ENCODE measurements around the gene LMBR1L. TPM values are rescaled to one million over a fixed set of nuclear protein-coding genes. Genes with fewer than 3 reads are reported as not detected.
A peak's percentile ranks its signal among the peaks of the same experiment; 100 is the strongest.

Gene LMBR1L
- total and polyA plus RNA-seq, 10 of the 15 experiments (the other 5 are each of a cell fraction or from before 2014, with no cell fraction given): 2.1 to 42.6 (median 20.0) TPM

GRCh38 chr12:49138999-49139398 is 28.4 kb upstream of the LMBR1L start (continued):
- TF ChIP-seq NFXL1 (IDR thresholded peaks at IDR 0.05; ENCODE audit: borderline replicate concordance) (no peak), SREBF1 (IDR thresholded peaks at IDR 0.05; ENCODE audit: low read length) (no peak), HDAC6 (IDR thresholded peaks at IDR 0.05; ENCODE audit: unreplicated experiment) (no peak), MAX (IDR thresholded peaks at IDR 0.05; ENCODE audit: low read depth, low read length) (no peak)
- TF ChIP-seq, protein P1, sequence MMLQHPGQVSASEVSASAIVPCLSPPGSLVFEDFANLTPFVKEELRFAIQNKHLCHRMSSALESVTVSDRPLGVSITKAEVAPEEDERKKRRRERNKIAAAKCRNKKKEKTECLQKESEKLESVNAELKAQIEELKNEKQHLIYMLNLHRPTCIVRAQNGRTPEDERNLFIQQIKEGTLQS (IDR thresholded peaks at IDR 0.05; ENCODE audit: borderline replicate concordance, extremely low read depth, low read depth, low read length): no peak

GRCh38 chr12:49138587-49138986 is 27.9 kb upstream of the LMBR1L start:
- ATAC-seq: peak; percentile 76
- Histone ChIP-seq H4K20me1 (ENCODE audit: control insufficient read depth, insufficient read depth) (no peaks in the 10 kb centered on the region), H3K4me1 (ENCODE audit: control insufficient read depth, insufficient read depth, low read length) (peaks cover 5% of the 10 kb centered on the region), H3K27ac (ENCODE audit: control insufficient read depth, insufficient read depth) (no peak overlapping the region), H3K36me3 (ENCODE audit: control insufficient read depth in 2 of 2, insufficient read depth in 2 of 2, low read length in 1 of 2) (no peaks in the 10 kb centered on the region; a peak in 1 of 4 replicates), H2AFZ (ENCODE audit: control insufficient read depth, low read depth, low read length) (no peak overlapping the region), H3K79me2 (ENCODE audit: control insufficient read depth, insufficient read depth, low read length) (peaks cover 5% of the 10 kb centered on the region), H3K4me2 (ENCODE audit: control insufficient read depth, insufficient read depth) (no peak overlapping the region), H3K9me3 (replicated peaks; ENCODE audit: control insufficient read depth, insufficient read depth, low read length) (no peaks in the 10 kb centered on the region), H3K9ac (ENCODE audit: control insufficient read depth, insufficient read depth, low read length) (no peak overlapping the region), H3K4me3 (no peak overlapping the region), H3K27me3 (replicated peaks in 1 of 2; ENCODE audit: control insufficient read depth in 2 of 2, insufficient read depth in 2 of 2, low read length in 1 of 2) (no peaks in the 10 kb centered on the region)
- POLR2A ChIA-PET: interaction anchor here (0.7 to 1.5 kb wide), 5 partner anchors 8 to 69 kb away, joined by 3 to 4 read pairs (median 3); partner anchors contain the start of genes RHEBL1 and TUBA1A
- no peak for FAIRE-seq
- RAD21 ChIA-PET (ENCODE audit: unreplicated experiment): interaction anchor here (1.0 to 1.1 kb wide), 2 partner anchors 29 to 50 kb away, joined by 3 to 7 read pairs; partner anchors contain the start of gene TUBA1A
- BruUV-seq (replicated peaks): no TSS peak
- no peak for DNase-seq (ENCODE audit: low read depth, low spot score)
- TF ChIP-seq RAD51 (IDR thresholded peaks at IDR 0.05): peak; percentile 60; the same call in 1 of the 2 replicates
- no peak for TF ChIP-seq CUX1 (IDR thresholded peaks at IDR 0.05; ENCODE audit: insufficient replicate concordance, low read depth, low read length)
- peak; percentile 72 for TF ChIP-seq MEF2B (IDR thresholded peaks at IDR 0.05; ENCODE audit: partially characterized antibody, poor library complexity, severe bottlenecking)
- TF ChIP-seq NFYB (IDR thresholded peaks at IDR 0.05; ENCODE audit: insufficient read depth, low read depth, low read length): peak; percentile 69; the same call in 1 of the 2 replicates
- TF ChIP-seq USF2 (IDR thresholded peaks at IDR 0.05; ENCODE audit: borderline replicate concordance, low read depth, low read length): peak; percentile 11; the same call in 1 of the 2 replicates
- TF ChIP-seq ZNF274 (IDR thresholded peaks at IDR 0.05; ENCODE audit: insufficient read depth, insufficient read length): no peak
- SMC1A ChIA-PET (ENCODE audit: uncharacterized antibody, unreplicated experiment): interaction anchor here (0.8 to 1.3 kb wide), 2 partner anchors 11 to 62 kb away, joined by 3 to 4 read pairs; no protein-coding TSS in a partner anchor
- CTCF ChIA-PET: interaction anchor here (1.2 to 2.4 kb wide), 4 partner anchors 9 to 51 kb away, joined by 3 to 8 read pairs (median 4); no protein-coding TSS in a partner anchor
- in situ Hi-C loops (cut with MboI) (no loop called here), intact Hi-C loops (cut with micrococcal nuclease; ENCODE audit: unreplicated experiment) (loop anchor here (2.0 kb wide), 1 partner anchor 52 kb away; no protein-coding TSS in a partner anchor)
- 70% methylated on average over 2 of the region's 2 CpGs for WGBS (ENCODE audit: insufficient coverage, insufficient replicate concordance, low lambda C conversion rate, missing lambda C conversion rate)

Data from GM12878 (cell line).